Stomach (tissue), 4 donors: ENCODE results near the gene ZCWPW1.

Experiments
- CTCF ChIP-seq, 7 experiments: fragments of 450-650 bp in 4 of 7; fragments of 200-600 bp in 3 of 7; sonication (generic) in 3 of 7; IDR thresholded peaks; one replicate each; pipeline ENCODE4 v1.5.1; 2016 to 2019; ENCODE audit warnings: antibody characterized with exemption in 7 of 7, control low read depth in 2 of 7, mild to moderate bottlenecking in 1 of 7
- EP300 ChIP-seq: sonication (generic); formaldehyde crosslinking; IDR thresholded peaks from one replicate; pipeline ENCODE4 v1.6.1; 2017; ENCODE audit warnings: antibody characterized with exemption
- POLR2A ChIP-seq, 4 donors: fragments of 450-650 bp; IDR thresholded peaks; one replicate each; pipeline ENCODE4 v1.6.1; 2016; ENCODE audit warnings: antibody characterized with exemption in 4 of 4, control low read depth in 2 of 4, mild to moderate bottlenecking in 1 of 4, moderate library complexity in 1 of 4

GRCh38 chr7:100358857-100359212 is 69.7 kb downstream of the ZCWPW1 start:
- TF ChIP-seq CTCF (IDR thresholded peaks at IDR 0.05) (no peak), EP300 (no peak), POLR2A (IDR thresholded peaks at IDR 0.05) (no peak)
